K562 (cell line): ENCODE data around the gene AMPD3. TPM values are rescaled to one million over a fixed set of nuclear protein-coding genes. Genes with fewer than 3 reads are reported as not detected.
A peak's percentile ranks its signal among the peaks of the same experiment; 100 is the strongest.

Experiments used
- ARID3B ChIP-seq: fragments of 250-450 bp; sonication (Bioruptor Pico); IDR thresholded peaks from 2 replicates; pipeline ENCODE4 v1.4.0; 2020; ENCODE audit warnings: borderline replicate concordance
- ATF3 ChIP-seq, 2 experiments: fragments of 450-650 bp in 1 of 2; sonication (generic) in 1 of 2; formaldehyde crosslinking in 1 of 2; IDR thresholded peaks in 1 of 2; conservative IDR thresholded peaks in 1 of 2; 2 replicates each; pipeline versions ENCODE4 v1.6.1 to v1.8.1; 2016 to 2023; ENCODE audit warnings: mild to moderate bottlenecking in 2 of 2, moderate library complexity in 2 of 2, inconsistent platforms in 1 of 2, missing genetic modification reagents in 1 of 2
- ETS1 ChIP-seq: conservative IDR thresholded peaks from 2 replicates; pipeline ENCODE4 v1.6.1; 2011; ENCODE audit warnings: low read depth, mild to moderate bottlenecking, low read length; ENCODE audit not compliant: control insufficient read depth
- ETV1 ChIP-seq: fragments of 450-650 bp; conservative IDR thresholded peaks from 2 replicates; pipeline ENCODE4 v1.6.1; 2016; ENCODE audit warnings: missing genetic modification characterization, control low read depth, low read depth, missing compliant biosample characterization
- GATAD2B ChIP-seq: fragments of 450-650 bp; IDR thresholded peaks from 2 replicates; pipeline ENCODE4 v1.6.1; 2017; ENCODE audit warnings: mild to moderate bottlenecking, borderline replicate concordance
- IRF1 ChIP-seq: sonication (generic); formaldehyde crosslinking; IDR thresholded peaks from 2 replicates; pipeline ENCODE4 v1.8.0; 2022; ENCODE audit warnings: missing genetic modification reagents, mild to moderate bottlenecking, borderline replicate concordance
- KDM1A ChIP-seq, 2 experiments: fragments of 450-650 bp; IDR thresholded peaks; 2 replicates each; pipeline ENCODE4 v1.6.1; 2016; ENCODE audit warnings: mild to moderate bottlenecking in 2 of 2
- L3MBTL2 ChIP-seq: fragments of 450-650 bp; IDR thresholded peaks from 2 replicates; pipeline ENCODE4 v1.6.1; 2016; ENCODE audit warnings: mild to moderate bottlenecking, moderate library complexity
- LCOR ChIP-seq: sonication (generic); formaldehyde crosslinking; IDR thresholded peaks from 2 replicates; pipeline ENCODE4 v1.8.0; 2022; ENCODE audit warnings: mild to moderate bottlenecking, missing genetic modification reagents
- LEF1 ChIP-seq: fragments of 450-650 bp; IDR thresholded peaks from 2 replicates; pipeline ENCODE4 v1.6.1; 2016; ENCODE audit warnings: mild to moderate bottlenecking
- MBD2 ChIP-seq: sonication (generic); IDR thresholded peaks from 2 replicates; pipeline ENCODE4 v1.6.1; 2016; ENCODE audit warnings: low read depth, borderline replicate concordance
- NEUROD1 ChIP-seq: fragments of 150-350 bp; IDR thresholded peaks from 2 replicates; pipeline ENCODE4 v1.6.1; 2014; ENCODE audit warnings: borderline replicate concordance, low read length, low read depth; ENCODE audit not compliant: partially characterized antibody
- NFRKB ChIP-seq: fragments of 450-650 bp; IDR thresholded peaks from 2 replicates; pipeline ENCODE4 v1.6.1; 2016; ENCODE audit warnings: low read depth
- NRF1 ChIP-seq, 2 experiments: fragments of 450-650 bp; IDR thresholded peaks in 1 of 2; conservative IDR thresholded peaks in 1 of 2; 2 replicates each; pipeline ENCODE4 v1.6.1; 2014; ENCODE audit warnings: mild to moderate bottlenecking in 2 of 2
- SIN3A ChIP-seq, 2 experiments: fragments of 150-350 bp in 1 of 2; IDR thresholded peaks; 2 replicates each; pipeline ENCODE4 v1.6.1; 2011 to 2016; ENCODE audit warnings: borderline replicate concordance in 2 of 2, low read depth in 2 of 2, low read length in 2 of 2, mild to moderate bottlenecking in 2 of 2, moderate library complexity in 2 of 2; ENCODE audit not compliant: control insufficient read depth in 1 of 2
- TBP ChIP-seq: optimal IDR thresholded peaks from 2 replicates; pipeline ENCODE3; 2011; ENCODE audit warnings: low read depth, low read length, improper control_type of control experiment
- ZNF316 ChIP-seq: fragments of 450-650 bp; IDR thresholded peaks from 2 replicates; pipeline ENCODE4 v1.6.1; 2016
- polyA plus RNA-seq, 8 experiments: library from polyadenylated mRNA; depleted of rRNA in 4 of 8; stranded (reverse) in 5 of 8; unstranded in 3 of 8; fragments of >200 nt; fragmentation: Nextera tagmentation in 2 of 8; fragmentation: Illumina TruSeq in 1 of 8; extraction: Ambion mirVana in 2 of 8; extraction: Trizol in 1 of 8; gene quantifications; 2 replicates each; pipeline versions ENCODE4 v1.2.1 to v1.2.3, GENCODE V29; 2011 to 2014; ENCODE audit warnings: inconsistent platforms in 1 of 8, missing spikeins in 1 of 8
- total RNA-seq, 7 experiments: library from RNA; depleted of rRNA in 6 of 7; stranded (reverse); fragments of >200 nt in 6 of 7; fragmentation: Illumina TruSeq in 2 of 7; extraction: Trizol in 2 of 7; gene quantifications; 2 replicates each; pipeline versions ENCODE4 v1.2.1 to v1.2.3, GENCODE V29; 2011 to 2021; ENCODE audit warnings: low replicate concordance in 1 of 7
- TF ChIP-seq, protein P1 (sequence below): sonication (generic); formaldehyde crosslinking; IDR thresholded peaks from 2 replicates; pipeline ENCODE4 v1.5.0; 2020; ENCODE audit warnings: missing genetic modification reagents
- TF ChIP-seq, protein P2 (sequence below): sonication (generic); IDR thresholded peaks from 2 replicates; pipeline ENCODE4 v1.6.1; 2016

The AMPD3 gene
- total and polyA plus RNA-seq, 9 of the 15 experiments (the other 6 are each of a cell fraction or from before 2014, with no cell fraction given): 4.4 to 23.6 (median 11.2) TPM

- peak; percentile 70 for TF ChIP-seq ETS1
- no peak for TF ChIP-seq IRF1 (CRISPR knock-in tag)
- TF ChIP-seq SIN3A (IDR thresholded peaks at IDR 0.05; ENCODE audit: borderline replicate concordance in 2 of 2, control insufficient read depth in 1 of 2, low read depth in 2 of 2, low read length in 2 of 2): peak; percentile 34 to 77; a peak in 1 of 4 replicates
- TF ChIP-seq TBP: peak; percentile 94
- TF ChIP-seq NEUROD1: peak; percentile 32
- TF ChIP-seq, protein P1, sequence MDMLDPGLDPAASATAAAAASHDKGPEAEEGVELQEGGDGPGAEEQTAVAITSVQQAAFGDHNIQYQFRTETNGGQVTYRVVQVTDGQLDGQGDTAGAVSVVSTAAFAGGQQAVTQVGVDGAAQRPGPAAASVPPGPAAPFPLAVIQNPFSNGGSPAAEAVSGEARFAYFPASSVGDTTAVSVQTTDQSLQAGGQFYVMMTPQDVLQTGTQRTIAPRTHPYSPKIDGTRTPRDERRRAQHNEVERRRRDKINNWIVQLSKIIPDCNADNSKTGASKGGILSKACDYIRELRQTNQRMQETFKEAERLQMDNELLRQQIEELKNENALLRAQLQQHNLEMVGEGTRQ (CRISPR knock-in tag): peak; percentile 35; the same call in 1 of the 2 replicates
- peak; percentile 47; the same call in 1 of the 2 replicates for TF ChIP-seq LCOR (CRISPR knock-in tag)
- no peak; the same call in 1 of the 2 replicates for TF ChIP-seq MBD2
- peak; percentile 30; the same call in 1 of the 2 replicates for TF ChIP-seq LEF1
- TF ChIP-seq NRF1 (conservative IDR thresholded peaks at IDR 0.05 in 1 of 2, IDR thresholded peaks at IDR 0.05 in 1 of 2): peak; percentile 30 to 38; a peak in 2 of 4 replicates
- no peak for TF ChIP-seq ARID3B
- peak in 1 of 2 experiments; percentile 36; a peak in 2 of 4 replicates for TF ChIP-seq KDM1A (IDR thresholded peaks at IDR 0.05)
- peak; percentile 44; the same call in 1 of the 2 replicates for TF ChIP-seq NFRKB
- TF ChIP-seq L3MBTL2: peak; percentile 27; the same call in 1 of the 2 replicates
- peak; percentile 25; the same call in 1 of the 2 replicates for TF ChIP-seq ETV1
- TF ChIP-seq, protein P2, sequence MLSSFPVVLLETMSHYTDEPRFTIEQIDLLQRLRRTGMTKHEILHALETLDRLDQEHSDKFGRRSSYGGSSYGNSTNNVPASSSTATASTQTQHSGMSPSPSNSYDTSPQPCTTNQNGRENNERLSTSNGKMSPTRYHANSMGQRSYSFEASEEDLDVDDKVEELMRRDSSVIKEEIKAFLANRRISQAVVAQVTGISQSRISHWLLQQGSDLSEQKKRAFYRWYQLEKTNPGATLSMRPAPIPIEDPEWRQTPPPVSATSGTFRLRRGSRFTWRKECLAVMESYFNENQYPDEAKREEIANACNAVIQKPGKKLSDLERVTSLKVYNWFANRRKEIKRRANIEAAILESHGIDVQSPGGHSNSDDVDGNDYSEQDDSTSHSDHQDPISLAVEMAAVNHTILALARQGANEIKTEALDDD: peak; percentile 73
- no peak for TF ChIP-seq GATAD2B
- peak; percentile 80 for TF ChIP-seq ATF3 (IDR thresholded peaks at IDR 0.05)
- TF ChIP-seq ATF3 (CRISPR knock-in tag; conservative IDR thresholded peaks at IDR 0.05): no peak
- TF ChIP-seq ZNF316: 0 out of 2 replicates have a peak, but pooled peaks have one; percentile 16
Observed at GRCh38 chr11:10454878-10455631, at the start of gene AMPD3 (continued).
